Lower lobe of right lung (tissue), 2 donors: ENCODE data around the gene TSN. TPM values are rescaled to one million over a fixed set of nuclear protein-coding genes. Genes with fewer than 3 reads are reported as not detected.
"Not testable (repeated sequence)": the region's sequence is repeated elsewhere in the genome, so short reads cannot be mapped to it uniquely, and the experiment has no call there.

Experiments
- ATAC-seq, 2 donors: fragments of 200-7000 bp; cut with Tn5 transposase; one replicate each; pipeline ENCODE4 v1.9.1; 2020 to 2022; ENCODE audit warnings: mild to moderate bottlenecking in 2 of 2, moderate library complexity in 2 of 2
- DNase-seq: peaks from one replicate; pipeline ENCODE4 v3.0.0-alpha.2; 2020
- H3K27ac ChIP-seq: fragments of 200-600 bp; one replicate; pipeline ENCODE4 v1.8.0; 2022
- H3K27me3 ChIP-seq: fragments of 200-600 bp; one replicate; pipeline ENCODE4 v1.8.0; 2022; ENCODE audit warnings: low read depth
- H3K36me3 ChIP-seq: fragments of 200-600 bp; one replicate; pipeline ENCODE4 v1.8.0; 2022; ENCODE audit warnings: mild to moderate bottlenecking
- H3K4me1 ChIP-seq: fragments of 200-600 bp; one replicate; pipeline ENCODE4 v1.8.0; 2022
- H3K4me3 ChIP-seq: fragments of 200-600 bp; one replicate; pipeline ENCODE4 v1.8.0; 2022; ENCODE audit warnings: mild to moderate bottlenecking
- H3K9me3 ChIP-seq: fragments of 200-600 bp; one replicate; pipeline ENCODE4 v1.8.0; 2022
- CTCF ChIP-seq: fragments of 200-600 bp; IDR thresholded peaks from one replicate; pipeline ENCODE4 v1.8.0; 2022; ENCODE audit warnings: antibody characterized with exemption, mild to moderate bottlenecking
- intact Hi-C: fragments of 100-400 bp; cut with DNase I; formaldehyde crosslinking; loops from one replicate; pipeline ENCODE4 v1.11.0; 2022
- total RNA-seq: library from RNA; stranded (reverse); fragmentation: NEBNext Ultra II Directional; extraction: Animal tissue kit (Norgen Biotek cat#: 25700); gene quantifications from one replicate; pipeline ENCODE4 v1.2.1, GENCODE V29; 2021
- donor health status: DM: no; HTN: yes; CAD: no; lungs with severe emphysema.

TSN gene
- total RNA-seq, 1 donor from 2014 or later = 36.2 TPM

- no peaks in the 10 kb centered on the region for H3K36me3 ChIP-seq
- intact Hi-C loops = no loop called here
- H3K4me1 ChIP-seq = no peaks in the 10 kb centered on the region
- ATAC-seq (no peak), DNase-seq (no peak)
- TF ChIP-seq CTCF = no peak
- no peaks in the 10 kb centered on the region for H3K27me3 ChIP-seq
- no peak overlapping the region for H3K4me3 ChIP-seq
- no peaks in the 10 kb centered on the region for H3K9me3 ChIP-seq
- H3K27ac ChIP-seq = no peak overlapping the region
These were observed 44.8 kb upstream of the TSN start for GRCh38 chr2:121710470-121711170.

DNA sequence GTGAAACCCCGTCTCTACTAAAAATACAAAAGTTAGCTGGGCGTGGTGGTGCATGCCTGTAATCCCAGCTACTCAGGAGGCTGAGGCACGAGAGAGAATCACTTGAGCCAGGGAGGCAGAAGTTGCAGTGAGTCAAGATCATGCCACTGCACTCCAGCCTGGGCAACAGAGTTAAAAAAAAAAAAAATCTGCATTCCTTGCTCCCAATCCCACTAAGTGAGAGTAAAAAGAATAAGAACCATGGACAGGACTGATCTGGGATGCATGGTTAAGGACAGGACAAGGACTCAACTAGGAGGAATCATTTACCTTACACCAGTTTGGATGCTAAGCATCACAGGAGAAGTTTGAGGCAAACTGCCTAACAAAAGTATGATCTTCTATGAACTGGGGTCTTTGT is 44.0 kb upstream of the TSN start:
- DNase-seq, ATAC-seq, H3K27me3 ChIP-seq, H3K4me3 ChIP-seq, H3K36me3 ChIP-seq, H3K4me1 ChIP-seq, intact Hi-C loops, H3K9me3 ChIP-seq, H3K27ac ChIP-seq: not testable (repeated sequence)

DNA sequence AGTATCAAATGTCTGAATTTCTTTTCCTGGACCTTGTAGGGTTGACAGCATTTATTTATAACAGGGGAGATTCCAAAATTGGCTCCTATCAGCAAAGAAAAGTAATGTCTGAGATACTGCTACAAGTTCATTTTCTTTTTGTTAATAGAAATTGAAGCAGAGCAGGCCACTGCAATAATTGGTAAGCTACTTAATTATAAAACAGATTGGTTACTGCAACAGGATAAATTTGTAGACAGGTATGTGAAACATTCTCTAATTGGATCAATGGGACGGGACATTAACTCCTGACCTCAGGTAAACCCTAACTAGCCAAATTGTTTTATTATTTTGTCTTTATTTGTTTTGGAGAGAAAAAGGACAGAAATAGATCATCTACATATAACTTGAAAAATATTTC is 39.3 kb upstream of the TSN start:
- Histone ChIP-seq H3K9me3 (no peaks in the 10 kb centered on the region), H3K36me3 (no peaks in the 10 kb centered on the region), H3K4me3 (no peak overlapping the region), H3K27ac (no peak overlapping the region), H3K27me3 (no peaks in the 10 kb centered on the region), H3K4me1 (no peaks in the 10 kb centered on the region)
- intact Hi-C loops = no loop called here
- no peak for TF ChIP-seq CTCF
- no peak for DNase-seq
- no peak for ATAC-seq

DNA sequence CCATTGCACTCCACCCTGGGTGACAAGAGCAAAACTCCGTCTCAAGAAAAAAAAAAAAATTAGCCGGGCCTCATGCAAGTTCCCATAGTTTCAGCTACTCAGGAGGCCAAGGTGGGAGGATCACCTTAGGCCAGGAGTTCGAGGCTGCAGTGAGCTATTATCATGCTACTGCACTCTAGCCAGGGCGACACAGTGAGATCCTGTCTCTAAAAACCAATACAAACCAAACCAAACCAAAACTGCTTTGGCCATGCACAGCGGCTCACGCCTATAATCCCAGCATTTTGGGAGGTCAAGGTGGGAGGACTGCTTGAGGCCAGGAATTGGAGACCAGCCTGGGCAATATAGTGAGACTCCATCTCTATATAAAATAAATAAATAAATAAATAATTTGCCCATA is 37.9 kb upstream of the TSN start:
- H3K27me3 ChIP-seq = no peaks in the 10 kb centered on the region
- intact Hi-C loops = no loop called here
- no peak for ATAC-seq
- H3K36me3 ChIP-seq = no peaks in the 10 kb centered on the region
- TF ChIP-seq CTCF = no peak
- H3K27ac ChIP-seq = no peak overlapping the region
- no peaks in the 10 kb centered on the region for H3K4me1 ChIP-seq
- DNase-seq = no peak
- no peaks in the 10 kb centered on the region for H3K9me3 ChIP-seq
- H3K4me3 ChIP-seq = no peak overlapping the region

- intact Hi-C loops = no loop called here
- H3K9me3 ChIP-seq = no peaks in the 10 kb centered on the region
- H3K4me3 ChIP-seq = no peak overlapping the region
- H3K4me1 ChIP-seq = no peaks in the 10 kb centered on the region
- no peak for TF ChIP-seq CTCF
- peaks cover 9% of the 10 kb centered on the region for H3K36me3 ChIP-seq
- no peak overlapping the region for H3K27ac ChIP-seq
- DNase-seq (no peak), ATAC-seq (no peak)
- H3K27me3 ChIP-seq = no peaks in the 10 kb centered on the region
These were observed 33.5 kb upstream of the TSN start for GRCh38 chr2:121721926-121722325.

DNA sequence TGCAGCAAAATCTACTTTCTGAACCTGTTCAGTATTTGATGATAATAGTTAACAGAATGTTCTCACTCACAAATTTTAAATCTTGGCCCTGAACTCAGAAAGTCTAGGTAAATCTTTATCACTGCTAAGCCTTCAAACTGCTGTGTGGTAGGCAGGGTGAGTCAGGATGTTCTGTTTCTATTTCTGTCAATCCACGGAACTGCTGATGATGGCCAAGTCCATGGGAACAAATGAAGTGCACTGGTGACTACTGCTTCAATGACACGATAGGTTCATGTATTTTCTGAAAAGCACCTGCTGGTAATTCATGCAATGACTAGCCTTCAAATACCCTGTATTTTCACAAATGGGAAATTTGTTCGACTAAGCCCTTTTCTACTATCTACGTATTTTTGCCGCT is 33.0 kb upstream of the TSN start:
- DNase-seq = no peak
- intact Hi-C loops = no loop called here
- Histone ChIP-seq H3K27me3 (no peaks in the 10 kb centered on the region), H3K4me3 (no peak overlapping the region), H3K36me3 (peaks cover 15% of the 10 kb centered on the region), H3K9me3 (no peaks in the 10 kb centered on the region), H3K4me1 (no peaks in the 10 kb centered on the region), H3K27ac (no peak overlapping the region)
- no peak for TF ChIP-seq CTCF
- no peak for ATAC-seq
